SK-N-SH (cell line): Measurements from ENCODE around the gene PRKACB. TPM values are rescaled to one million over a fixed set of nuclear protein-coding genes. Genes with fewer than 3 reads are reported as not detected.

ENCODE experiments used
- CTCF ChIA-PET: fragments of 300-600, 350-600 bp; formaldehyde crosslinking; extraction: SDS; loops from one replicate; lab custom pipeline; 2021; lab: Yijun Ruan, JAX
- POLR2A ChIA-PET: fragments of 350-600 bp; sonication (Branson Sonifier 250); formaldehyde crosslinking; extraction: SDS; loops from one replicate; lab custom pipeline; 2020; ENCODE audit warnings: antibody characterized with exemption, inconsistent platforms; lab: Yijun Ruan, JAX
- DNase-seq: peaks from one replicate; pipeline ENCODE4 v3.0.0; 2012
- H2AFZ ChIP-seq: fragments of 200-600 bp; sonication (generic); 2 replicates; pipeline ENCODE4 v1.8.1; 2016; ENCODE audit warnings: antibody characterized with exemption, mild to moderate bottlenecking, low read depth
- H3F3A ChIP-seq: fragments of 200-600 bp; sonication (generic); replicated peaks from 2 replicates; pipeline ENCODE3; 2016; ENCODE audit warnings: antibody characterized with exemption, mild to moderate bottlenecking; ENCODE audit not compliant: insufficient read depth
- H3K27ac ChIP-seq, 2 experiments: fragments of 200-500 bp in 1 of 2; fragments of 200-600 bp in 1 of 2; sonication (Bioruptor generic) in 1 of 2; sonication (generic), shearing (Covaris generic) in 1 of 2; 2 replicates each; pipeline versions ENCODE4 v1.5.1 to v1.6.1; 2014 to 2016; ENCODE audit warnings: low read depth in 2 of 2, inconsistent platforms in 1 of 2, low read length in 1 of 2, mild to moderate bottlenecking in 1 of 2, mixed read lengths in 1 of 2
- H3K27me3 ChIP-seq: fragments of 200-600 bp; sonication (generic), shearing (Covaris generic); 2 replicates; pipeline ENCODE4 v1.6.1; 2016; ENCODE audit warnings: mixed run types; ENCODE audit not compliant: insufficient read depth
- H3K36me3 ChIP-seq, 2 experiments: fragments of 200-500 bp in 1 of 2; fragments of 200-600 bp in 1 of 2; sonication (Bioruptor generic) in 1 of 2; sonication (generic) in 1 of 2; replicated peaks in 1 of 2; 2 replicates each; pipeline versions ENCODE3 to v1.5.1; 2014 to 2016; ENCODE audit warnings: low read length in 1 of 2, mild to moderate bottlenecking in 1 of 2; ENCODE audit not compliant: insufficient read depth in 2 of 2, control insufficient read depth in 1 of 2
- H3K4me1 ChIP-seq, 2 experiments: fragments of 200-500 bp in 1 of 2; fragments of 200-600 bp in 1 of 2; sonication (Bioruptor generic) in 1 of 2; sonication (generic), shearing (Covaris generic) in 1 of 2; 2 replicates each; pipeline versions ENCODE4 v1.5.1 to v1.6.1; 2014 to 2016; ENCODE audit warnings: low read depth in 1 of 2, low read length in 1 of 2, mixed run types in 1 of 2; ENCODE audit not compliant: insufficient read depth in 2 of 2, control insufficient read depth in 1 of 2
- H3K4me2 ChIP-seq: fragments of 200-600 bp; sonication (generic), shearing (Covaris generic); 2 replicates; pipeline ENCODE4 v1.6.1; 2017; ENCODE audit warnings: mixed run types
- H3K4me3 ChIP-seq, 2 experiments: fragments of 200-500 bp in 1 of 2; fragments of 200-600 bp in 1 of 2; sonication (Bioruptor generic) in 1 of 2; sonication (generic), shearing (Covaris generic) in 1 of 2; 2 replicates each; pipeline versions ENCODE4 v1.5.1 to v1.8.1; 2014 to 2016; ENCODE audit warnings: low read depth in 2 of 2, inconsistent platforms in 1 of 2, low read length in 1 of 2, mild to moderate bottlenecking in 1 of 2, mixed read lengths in 1 of 2, moderate library complexity in 1 of 2
- H3K79me2 ChIP-seq: fragments of 200-600 bp; sonication (generic); 2 replicates; pipeline ENCODE4 v1.8.1; 2017; ENCODE audit warnings: mild to moderate bottlenecking; ENCODE audit not compliant: insufficient read depth
- H3K9ac ChIP-seq: fragments of 200-600 bp; sonication (generic); 2 replicates; pipeline ENCODE4 v1.6.1; 2017; ENCODE audit warnings: mixed run types
- H3K9me2 ChIP-seq: fragments of 200-600 bp; sonication (generic); 2 replicates; pipeline ENCODE4 v1.6.1; 2017; ENCODE audit warnings: mixed run types
- H3K9me3 ChIP-seq: fragments of 200-600 bp; sonication (generic); 2 replicates; pipeline ENCODE4 v1.6.1; 2017; ENCODE audit warnings: mixed run types, mild to moderate bottlenecking, moderate library complexity
- H4K20me1 ChIP-seq: fragments of 200-600 bp; sonication (generic); 2 replicates; pipeline ENCODE4 v1.6.1; 2017; ENCODE audit warnings: mild to moderate bottlenecking, mixed run types; ENCODE audit not compliant: insufficient read depth
- CHD2 ChIP-seq: fragments of 150-350 bp; IDR thresholded peaks from 2 replicates; pipeline ENCODE4 v1.6.1; 2018; ENCODE audit warnings: low read length; ENCODE audit not compliant: partially characterized antibody
- CTCF ChIP-seq: fragments of 200-600 bp; sonication (generic); IDR thresholded peaks from 2 replicates; pipeline ENCODE4 v1.6.1; 2017; ENCODE audit warnings: antibody characterized with exemption, mild to moderate bottlenecking, moderate library complexity
- EZH2phosphoT487 ChIP-seq: fragments of 200-600 bp; sonication (generic); IDR thresholded peaks from 2 replicates; pipeline ENCODE4 v1.6.1; 2017; ENCODE audit warnings: low read depth, mixed run types, mild to moderate bottlenecking, antibody characterized with exemption, moderate library complexity, borderline replicate concordance
- GABPA ChIP-seq: IDR thresholded peaks from 2 replicates; pipeline ENCODE4 v1.4.0; 2012; ENCODE audit warnings: low read depth, mild to moderate bottlenecking
- IRF3 ChIP-seq: fragments of 150-350 bp; IDR thresholded peaks from 2 replicates; pipeline ENCODE4 v1.6.1; 2016; ENCODE audit warnings: mild to moderate bottlenecking, low read depth, low read length
- JUND ChIP-seq: IDR thresholded peaks from 2 replicates; pipeline ENCODE4 v1.4.0; 2012
- MEF2A ChIP-seq: IDR thresholded peaks from 2 replicates; pipeline ENCODE4 v1.4.0; 2012; ENCODE audit warnings: low read depth, borderline replicate concordance
- MXI1 ChIP-seq: IDR thresholded peaks from 2 replicates; pipeline ENCODE4 v1.6.1; 2012; ENCODE audit warnings: mild to moderate bottlenecking, low read depth, low read length, improper control_type of control experiment
- NRF1 ChIP-seq: IDR thresholded peaks from 2 replicates; pipeline ENCODE4 v1.6.1; 2012; ENCODE audit warnings: low read depth, mild to moderate bottlenecking, low read length
- RCOR1 ChIP-seq: fragments of 150-350 bp; IDR thresholded peaks from 2 replicates; pipeline ENCODE4 v1.6.1; 2017; ENCODE audit warnings: antibody characterized with exemption, low read length
- REST ChIP-seq: IDR thresholded peaks from 2 replicates; pipeline ENCODE4 v1.6.1; 2012; ENCODE audit warnings: mild to moderate bottlenecking, low read depth, low read length, moderate library complexity
- RXRA ChIP-seq: IDR thresholded peaks from 2 replicates; pipeline ENCODE4 v1.4.0; 2012; ENCODE audit warnings: low read depth, mild to moderate bottlenecking, borderline replicate concordance
- SIN3A ChIP-seq: IDR thresholded peaks from 2 replicates; pipeline ENCODE4 v1.6.1; 2012; ENCODE audit warnings: low read depth, mild to moderate bottlenecking, low read length, moderate library complexity, borderline replicate concordance
- TEAD4 ChIP-seq: IDR thresholded peaks from 2 replicates; pipeline ENCODE4 v1.4.0; 2012; ENCODE audit warnings: mild to moderate bottlenecking, borderline replicate concordance; ENCODE audit not compliant: insufficient read depth
- USF1 ChIP-seq: IDR thresholded peaks from 2 replicates; pipeline ENCODE4 v1.4.0; 2012; ENCODE audit warnings: low read depth, borderline replicate concordance
- USF2 ChIP-seq: fragments of 150-350 bp; IDR thresholded peaks from 2 replicates; pipeline ENCODE4 v1.6.1; 2017; ENCODE audit warnings: antibody characterized with exemption, low read length, low read depth, borderline replicate concordance
- YY1 ChIP-seq: IDR thresholded peaks from 2 replicates; pipeline ENCODE4 v1.4.0; 2012; ENCODE audit warnings: low read depth, mild to moderate bottlenecking
- whole genome bisulfite sequencing: methylation state at CpG from one replicate; pipeline ENCODE4 v1.1.6; 2017; ENCODE audit warnings: low lambda C conversion rate; 5-methylcytosine and 5-hydroxymethylcytosine counted together
- polyA plus RNA-seq, 3 experiments: library from polyadenylated mRNA; depleted of rRNA; stranded (reverse); fragments of >200 nt; gene quantifications; 2 replicates each; pipeline ENCODE4 v1.2.3, GENCODE V29; 2012

Gene PRKACB
- polyA plus RNA-seq, 1 of the 3 experiments (the other 2 are of a cell fraction) = 7.5 TPM

GRCh38 chr1:84264961-84265360 is 120.9 kb downstream of the PRKACB start:
- H3K4me2 ChIP-seq = no peak overlapping the region
- no peaks in the 10 kb centered on the region for H4K20me1 ChIP-seq
- ChIA-PET CTCF (interaction anchor here (1.2 kb wide), 1 partner anchor 33 kb away, joined by 3 read pairs; no protein-coding TSS in a partner anchor), POLR2A (no interaction called here)
- H3K36me3 ChIP-seq = no peaks in the 10 kb centered on the region
- H3K9ac ChIP-seq = no peak overlapping the region
- no peaks in the 10 kb centered on the region for H3K79me2 ChIP-seq
- no peaks in the 10 kb centered on the region for H3K9me2 ChIP-seq
- no peaks in the 10 kb centered on the region for H3K4me1 ChIP-seq
- H3F3A ChIP-seq = no peaks in the 10 kb centered on the region
- H3K9me3 ChIP-seq = no peaks in the 10 kb centered on the region
- DNase-seq = no peak
- H3K27me3 ChIP-seq = no peaks in the 10 kb centered on the region
- no peak overlapping the region for H2AFZ ChIP-seq
- TF ChIP-seq IRF3 = no peak
- no peak for TF ChIP-seq MXI1
- no peak for TF ChIP-seq TEAD4
- TF ChIP-seq JUND = no peak
- TF ChIP-seq EZH2phosphoT487 = no peak
- no peak for TF ChIP-seq CTCF
- no peak for TF ChIP-seq REST
- no peak for TF ChIP-seq GABPA
- no peak for TF ChIP-seq RCOR1
- TF ChIP-seq SIN3A = no peak
- TF ChIP-seq USF2 = no peak
- TF ChIP-seq USF1 = no peak
- no peak for TF ChIP-seq CHD2
- TF ChIP-seq YY1 = no peak
- TF ChIP-seq MEF2A = no peak
- TF ChIP-seq NRF1 = no peak
- TF ChIP-seq RXRA = no peak
- no peak overlapping the region for H3K27ac ChIP-seq
- H3K4me3 ChIP-seq = no peak overlapping the region
- 90% methylated on average over 2 of the region's 2 CpGs for WGBS
